Measurements from ENCODE around the gene ZP1.
A peak's percentile ranks its signal among the peaks of the same experiment; 100 is the strongest.

Gene ZP1

GRCh38 chr11:60878245-60879101 lies 11.1 kb downstream of the ZP1 start:
- no peak for TF ChIP-seq CTCF (IDR thresholded peaks at IDR 0.05; ENCODE audit: extremely low read depth, missing control alignments)
- DNase-seq (ENCODE audit: low spot score), result no peak

- no peak for TF ChIP-seq CTCF (IDR thresholded peaks at IDR 0.05; ENCODE audit: extremely low read depth, missing control alignments)
- DNase-seq (ENCODE audit: low spot score), result no peak
These were observed 11.8 kb downstream of the ZP1 start for GRCh38 chr11:60879104-60879503.

GRCh38 chr11:60879971-60880588 lies 12.7 kb downstream of the ZP1 start:
- TF ChIP-seq CTCF (IDR thresholded peaks at IDR 0.05; ENCODE audit: extremely low read depth, missing control alignments), result no peak
- no peak for DNase-seq (ENCODE audit: low spot score)

- no peak for DNase-seq (ENCODE audit: low spot score)
- no peak for TF ChIP-seq CTCF (IDR thresholded peaks at IDR 0.05; ENCODE audit: extremely low read depth, missing control alignments)
These were observed 13.4 kb downstream of the ZP1 start for GRCh38 chr11:60880643-60881282.

GRCh38 chr11:60887556-60887955 lies 20.2 kb downstream of the ZP1 start:
- DNase-seq (ENCODE audit: low spot score), result peak; percentile 38
- no peak for TF ChIP-seq CTCF (IDR thresholded peaks at IDR 0.05; ENCODE audit: extremely low read depth, missing control alignments)

- TF ChIP-seq CTCF (IDR thresholded peaks at IDR 0.05; ENCODE audit: extremely low read depth, missing control alignments), result no peak
- no peak for DNase-seq (ENCODE audit: low spot score)
These were observed 22.5 kb downstream of the ZP1 start for GRCh38 chr11:60889869-60890311.

GRCh38 chr11:60890696-60891095 lies 23.4 kb downstream of the ZP1 start:
- TF ChIP-seq CTCF (IDR thresholded peaks at IDR 0.05; ENCODE audit: extremely low read depth, missing control alignments), result no peak
- DNase-seq (ENCODE audit: low spot score), result no peak

All from GM20000 (cell line).